ENCODE data around the gene TIMP3.

The TIMP3 gene

DNA sequence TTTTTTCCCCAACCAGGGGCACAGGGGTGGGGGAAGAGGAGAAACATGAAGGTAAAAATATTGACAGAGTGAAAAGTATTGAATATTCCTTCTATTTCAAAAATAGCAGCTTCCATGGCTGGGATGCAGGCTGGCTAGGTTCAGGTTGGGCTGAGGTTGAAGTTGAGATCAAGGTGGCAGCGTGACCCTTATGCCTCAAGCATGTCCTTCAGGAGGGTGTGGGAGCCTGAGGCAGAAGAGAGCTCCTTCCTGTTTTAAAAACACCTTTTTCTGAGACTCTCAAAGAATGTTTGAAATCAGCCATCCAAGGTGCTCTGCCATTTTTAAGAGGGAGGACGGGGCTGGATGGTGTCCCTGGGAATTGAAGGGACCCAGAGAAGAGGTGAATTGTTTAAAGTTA is 29.5 kb downstream of the TIMP3 start:
- DNase-seq: no peak

DNA sequence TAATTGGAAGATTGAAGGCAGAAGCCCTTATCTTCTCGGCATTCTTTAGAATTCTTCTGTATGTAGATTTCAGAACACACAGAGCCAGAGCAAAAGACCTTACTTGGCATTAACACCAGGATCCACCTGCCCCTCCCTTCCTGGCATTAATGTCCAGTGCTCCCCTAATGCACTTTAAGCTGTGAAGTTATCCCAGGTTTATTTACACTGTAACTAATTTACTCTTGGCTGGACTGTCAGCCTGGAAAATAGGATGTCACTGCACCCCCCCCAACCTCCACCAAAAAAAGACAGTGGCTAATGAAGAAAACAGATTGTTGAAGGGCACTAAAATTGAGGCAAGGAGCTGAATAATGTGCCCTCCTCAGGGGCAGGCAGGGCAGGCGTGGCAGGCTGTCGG is 30.1 kb downstream of the TIMP3 start:
- no peak for DNase-seq

DNA sequence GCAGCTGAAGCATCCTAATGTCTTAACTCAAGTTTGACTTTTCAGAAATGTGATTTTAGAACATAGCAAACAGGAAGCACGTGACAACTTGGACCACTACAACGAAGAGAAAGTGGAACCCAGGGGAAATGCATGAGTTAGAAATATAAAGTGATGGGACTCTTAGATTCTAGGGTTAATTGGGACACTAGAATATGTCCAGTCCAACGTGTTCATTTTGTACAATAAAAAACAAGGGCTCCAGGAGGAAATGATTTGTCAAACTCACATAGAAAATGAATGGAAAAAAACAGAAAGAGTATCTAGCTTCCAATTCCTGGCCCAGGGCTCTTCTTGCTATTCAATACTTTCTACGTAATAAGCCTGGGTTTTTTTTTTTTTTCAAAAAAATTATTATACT is 30.7 kb downstream of the TIMP3 start:
- no peak for DNase-seq

DNA sequence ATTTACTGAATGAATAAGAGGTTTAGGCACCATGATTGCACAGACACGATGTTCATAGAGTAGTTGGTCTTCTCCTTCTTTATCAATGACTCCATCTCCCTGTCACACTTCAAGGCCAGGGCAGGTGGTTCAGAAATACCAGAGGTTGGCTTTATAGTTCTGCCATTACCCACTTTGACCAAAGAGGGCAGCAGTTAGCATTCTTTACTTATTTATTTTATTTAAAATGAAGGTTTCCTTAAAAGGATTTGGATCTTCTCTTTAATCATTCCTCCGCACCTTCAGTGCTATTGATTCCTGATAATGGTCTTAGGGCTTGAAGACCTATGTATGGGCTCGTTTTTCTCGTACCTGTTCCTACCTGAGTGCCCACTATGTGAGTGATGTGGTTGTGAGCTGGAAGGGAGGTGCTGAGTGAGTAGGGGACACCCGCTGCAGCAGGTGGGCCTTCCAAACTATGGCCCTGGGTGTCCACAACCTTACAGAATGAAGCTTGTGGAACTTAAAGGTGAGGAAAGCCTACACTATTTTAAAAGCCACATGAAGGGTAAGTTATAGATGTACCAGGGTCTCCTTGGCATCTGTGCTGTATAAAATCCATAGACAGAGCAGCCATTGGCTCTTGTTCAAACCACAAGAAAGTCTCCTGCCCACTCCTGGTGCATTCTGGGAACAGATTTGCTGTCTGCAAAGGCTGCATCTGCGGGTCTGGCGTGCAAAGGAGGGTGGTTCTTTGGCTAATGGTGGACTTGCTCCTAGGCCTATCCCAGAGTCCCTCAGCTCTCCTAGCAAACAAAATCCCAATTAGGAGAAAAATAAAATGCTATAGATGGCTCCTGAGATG is 35.0 kb downstream of the TIMP3 start:
- DNase-seq: no peak

DNA sequence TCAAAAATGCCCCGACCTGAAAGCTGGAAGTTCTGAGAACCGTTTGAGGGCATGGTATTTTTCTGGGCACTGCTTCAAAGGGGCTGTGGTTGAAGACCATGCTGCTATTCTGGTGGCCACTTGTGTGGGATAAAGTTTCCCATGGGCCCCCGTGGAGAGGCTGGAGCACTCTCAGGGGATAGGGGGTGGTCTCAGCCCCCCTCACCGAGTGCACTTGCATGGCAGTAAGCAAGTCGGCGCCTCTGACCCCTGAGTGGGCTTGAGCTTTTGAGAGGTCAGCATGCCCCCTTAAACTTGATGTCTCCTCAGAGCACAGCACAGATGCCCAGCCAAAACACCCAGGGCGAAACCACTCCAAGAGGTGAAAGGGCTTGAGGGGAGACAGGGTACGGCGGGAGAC is 35.6 kb downstream of the TIMP3 start:
- no peak for DNase-seq

DNA sequence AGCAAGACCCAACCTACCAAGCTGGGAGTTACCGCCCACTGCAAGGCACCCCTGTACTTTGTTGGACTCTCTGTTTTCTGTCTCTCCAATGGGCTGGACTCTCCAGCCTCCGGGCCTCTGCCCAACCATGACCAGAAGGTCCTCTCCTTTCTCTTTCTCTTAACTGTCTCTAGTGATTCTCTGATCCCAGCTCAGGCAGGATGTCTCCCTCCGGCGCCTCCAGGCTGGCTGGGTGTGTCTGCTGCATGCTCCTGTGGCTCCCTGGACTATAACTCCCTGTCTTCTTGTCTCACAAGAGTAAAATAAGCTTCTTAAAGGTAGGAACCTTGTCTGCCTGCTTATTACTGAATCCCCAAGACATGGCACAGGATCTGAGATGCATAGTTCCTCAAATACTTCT is 36.3 kb downstream of the TIMP3 start:
- no peak for DNase-seq

DNA sequence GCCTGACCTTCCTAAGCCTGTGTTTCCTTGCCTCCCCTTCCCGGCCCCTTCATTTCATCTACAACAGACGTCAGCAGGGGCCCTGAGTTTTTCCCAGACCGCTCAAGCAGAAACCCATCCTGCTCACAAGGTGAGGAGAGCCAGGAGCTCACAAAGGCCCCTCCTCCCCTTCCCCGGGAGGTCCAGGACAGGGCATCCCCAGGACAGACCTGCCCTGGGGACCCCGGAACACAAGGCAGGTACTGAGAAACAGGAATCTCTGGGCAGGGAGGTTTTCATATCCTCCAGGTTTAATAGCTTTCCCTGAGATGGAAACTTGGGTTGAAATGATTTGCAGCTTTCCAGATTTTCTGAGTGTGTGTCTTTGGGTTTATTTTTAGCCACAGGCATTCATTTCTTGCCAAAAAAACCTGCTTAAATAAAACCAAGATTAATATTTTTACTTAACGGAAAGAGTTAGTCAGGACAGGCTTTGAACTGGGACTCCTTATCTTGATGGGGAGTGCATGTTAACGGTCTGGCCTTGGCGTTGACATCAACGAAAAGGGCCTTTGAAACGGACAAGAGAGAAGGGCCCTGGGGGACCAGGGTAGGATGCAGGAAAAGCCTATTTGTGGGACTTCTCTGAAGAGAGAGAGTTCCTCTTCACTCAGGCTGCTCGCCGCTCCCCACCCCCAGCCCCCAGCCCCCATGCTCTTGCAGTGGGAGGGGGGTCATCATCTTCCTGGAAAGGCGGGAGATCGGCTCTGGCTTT is 38.5 kb downstream of the TIMP3 start:
- no peak for DNase-seq

DNA sequence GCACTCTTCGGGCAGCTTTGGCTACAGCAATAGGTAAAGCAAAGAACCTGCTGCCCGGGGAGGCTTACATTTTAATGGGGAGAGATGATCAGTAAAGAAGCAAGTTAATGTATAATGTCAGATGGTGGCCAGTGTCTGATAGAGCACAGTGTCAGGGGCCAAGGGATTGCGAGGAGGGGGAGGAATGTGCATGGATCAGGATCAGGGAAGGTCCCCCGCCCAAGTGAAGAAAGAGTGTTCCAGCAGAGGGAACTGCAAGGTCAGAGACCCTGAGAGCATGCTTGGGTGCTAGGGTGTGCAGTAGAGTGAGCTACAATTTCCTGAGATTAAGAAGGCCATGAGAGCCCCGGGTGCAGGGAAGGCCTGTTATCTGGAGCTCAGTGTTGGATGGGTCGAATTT is 39.7 kb downstream of the TIMP3 start:
- no peak for DNase-seq

DNA sequence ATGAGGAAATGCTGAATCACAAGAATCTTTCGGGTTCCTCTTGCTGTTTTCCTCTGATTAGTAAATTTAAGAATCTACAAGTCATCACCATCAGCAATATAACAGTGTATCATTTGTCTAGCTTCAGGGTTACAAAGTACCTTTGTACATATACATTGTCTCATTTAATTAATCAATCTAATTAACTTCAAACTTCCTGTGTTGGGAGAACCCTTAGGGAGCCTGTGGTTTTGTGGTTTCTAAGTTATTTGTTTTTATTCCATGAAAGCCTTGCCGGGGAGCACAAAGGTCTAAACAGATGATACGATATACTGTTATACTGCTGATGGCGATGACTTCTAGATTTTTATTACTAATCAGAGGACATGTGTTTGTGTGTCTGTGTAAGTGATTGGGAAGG is 41.0 kb downstream of the TIMP3 start:
- no peak for DNase-seq

DNA sequence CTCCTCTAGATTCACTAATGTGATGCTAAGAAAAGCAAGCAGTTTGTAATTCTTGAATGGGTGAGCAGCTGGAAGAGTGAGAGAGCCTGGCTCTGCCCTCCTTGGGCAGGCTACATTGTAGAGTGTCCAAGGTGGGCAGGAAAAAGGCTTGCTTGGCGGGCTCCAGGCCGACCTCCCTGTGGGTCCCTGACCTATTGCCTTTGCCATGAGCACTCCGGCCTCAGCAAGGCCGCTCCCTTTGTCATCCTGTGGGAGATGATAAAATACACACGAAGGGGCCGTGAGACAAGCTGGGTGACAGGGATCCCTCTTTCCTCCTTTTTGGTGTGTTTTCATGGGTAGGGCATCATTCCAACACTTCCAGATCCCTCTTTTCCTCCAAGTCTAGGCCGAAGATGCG is 41.8 kb downstream of the TIMP3 start:
- no peak for DNase-seq

DNA sequence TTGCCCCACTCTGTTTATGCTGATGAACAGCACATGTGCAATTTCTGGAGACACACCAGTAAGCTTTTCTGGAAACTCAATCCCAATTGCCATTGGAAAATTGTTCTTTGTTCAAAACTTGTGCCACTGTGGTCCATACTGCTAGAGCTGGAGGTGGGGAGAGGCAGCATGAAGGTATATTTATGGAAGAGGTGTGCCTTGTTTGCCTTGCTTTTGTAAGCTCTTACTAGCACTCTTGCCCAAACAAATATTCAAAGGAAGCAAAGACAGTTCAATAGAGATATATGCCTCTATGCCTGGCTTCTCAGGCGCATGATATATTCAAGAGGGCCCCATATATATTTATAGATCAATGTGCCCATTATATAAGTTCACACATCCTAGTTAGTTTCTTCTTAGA is 42.7 kb downstream of the TIMP3 start:
- no peak for DNase-seq

DNA sequence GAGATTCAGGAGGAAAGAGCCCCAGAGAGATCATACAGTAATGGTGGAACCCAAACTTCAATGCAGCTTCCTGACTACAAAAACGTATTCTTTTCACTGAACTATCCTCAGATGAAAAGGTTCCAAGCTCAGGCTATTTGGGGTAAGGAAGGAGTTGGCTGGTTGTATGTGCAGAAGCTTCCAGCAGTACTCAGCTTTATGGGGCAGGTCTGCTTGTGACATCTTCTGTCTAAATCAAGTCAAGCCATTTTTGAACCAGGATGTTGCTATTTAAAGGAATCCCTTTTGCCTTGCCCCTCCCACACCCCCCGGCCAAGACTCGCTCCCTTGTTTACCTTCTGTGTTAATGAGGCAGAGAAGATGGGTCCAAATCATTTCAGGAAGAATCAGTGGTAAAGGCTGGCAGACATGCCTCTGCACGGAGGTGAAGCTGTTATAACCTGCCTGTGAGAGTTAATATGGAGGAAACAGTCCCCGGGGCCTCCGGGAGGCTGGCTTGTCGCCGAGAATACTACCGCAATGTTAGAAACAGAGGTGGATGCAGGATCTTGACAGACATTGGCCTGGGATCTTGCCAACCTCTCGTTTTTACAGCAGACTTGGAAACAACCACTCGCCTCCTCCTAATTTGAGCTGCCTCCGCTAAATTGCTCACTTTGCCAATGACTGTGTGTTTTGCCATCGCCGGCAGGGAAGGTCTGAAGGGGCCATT is 45.4 kb downstream of the TIMP3 start:
- DNase-seq: no peak

DNA sequence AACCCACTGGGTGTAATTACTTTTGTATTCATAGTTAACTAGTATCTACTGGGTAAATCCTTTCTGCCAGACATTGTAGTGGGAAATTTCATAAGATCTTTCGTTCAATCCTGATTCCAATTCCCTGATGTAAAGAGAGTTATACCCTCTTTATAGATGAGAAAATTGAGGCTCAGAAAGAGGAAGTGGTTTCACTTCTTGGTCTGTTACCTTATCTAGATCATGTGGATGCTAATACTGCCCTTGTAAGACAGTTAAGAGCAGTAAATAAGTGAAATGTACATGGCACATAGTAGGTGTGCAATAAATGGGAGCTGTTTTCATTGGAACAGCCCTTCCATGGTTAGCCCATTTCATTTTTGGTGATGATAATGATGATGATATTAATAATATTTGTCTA is 46.7 kb downstream of the TIMP3 start:
- no peak for DNase-seq

DNA sequence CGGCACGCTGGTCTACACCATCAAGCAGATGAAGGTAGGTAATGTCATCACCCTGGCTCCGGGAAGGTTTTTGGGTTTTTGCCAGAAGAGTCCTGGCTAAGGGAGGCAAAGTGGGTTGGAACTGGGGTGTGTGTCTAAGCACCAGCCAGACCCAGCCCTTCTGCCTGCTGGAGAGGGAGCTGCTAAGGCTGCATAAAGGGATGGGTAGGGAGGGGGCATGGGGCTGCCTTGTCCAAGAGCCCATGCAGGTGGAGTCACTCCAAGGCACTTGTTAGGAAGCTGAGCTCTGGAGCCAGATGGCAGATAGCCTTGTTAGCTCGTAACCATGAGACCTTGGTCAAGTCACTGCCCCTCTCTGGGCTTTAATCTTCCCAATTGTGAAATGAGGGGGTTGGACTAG is 48.0 kb downstream of the TIMP3 start:
- no peak for DNase-seq

DNA sequence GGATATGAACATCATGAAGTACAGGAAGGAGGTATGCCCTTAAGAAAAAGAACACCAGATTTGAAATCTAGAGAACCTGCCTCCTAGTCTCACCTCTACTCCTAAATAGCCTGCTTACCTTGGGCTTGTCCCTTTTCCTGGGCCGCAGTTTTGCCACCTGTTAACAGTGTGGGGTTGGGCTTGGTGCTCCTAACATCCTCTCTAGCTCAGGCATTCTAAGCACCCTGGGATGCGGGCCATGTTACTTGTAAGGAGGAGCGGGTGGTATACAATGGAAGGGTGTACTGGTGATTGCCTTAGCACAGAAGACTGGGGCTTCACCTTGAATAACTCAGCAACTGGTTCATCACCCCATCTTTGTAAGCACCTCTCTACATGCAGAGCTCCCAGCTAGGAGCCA is 48.7 kb downstream of the TIMP3 start:
- no peak for DNase-seq

DNA sequence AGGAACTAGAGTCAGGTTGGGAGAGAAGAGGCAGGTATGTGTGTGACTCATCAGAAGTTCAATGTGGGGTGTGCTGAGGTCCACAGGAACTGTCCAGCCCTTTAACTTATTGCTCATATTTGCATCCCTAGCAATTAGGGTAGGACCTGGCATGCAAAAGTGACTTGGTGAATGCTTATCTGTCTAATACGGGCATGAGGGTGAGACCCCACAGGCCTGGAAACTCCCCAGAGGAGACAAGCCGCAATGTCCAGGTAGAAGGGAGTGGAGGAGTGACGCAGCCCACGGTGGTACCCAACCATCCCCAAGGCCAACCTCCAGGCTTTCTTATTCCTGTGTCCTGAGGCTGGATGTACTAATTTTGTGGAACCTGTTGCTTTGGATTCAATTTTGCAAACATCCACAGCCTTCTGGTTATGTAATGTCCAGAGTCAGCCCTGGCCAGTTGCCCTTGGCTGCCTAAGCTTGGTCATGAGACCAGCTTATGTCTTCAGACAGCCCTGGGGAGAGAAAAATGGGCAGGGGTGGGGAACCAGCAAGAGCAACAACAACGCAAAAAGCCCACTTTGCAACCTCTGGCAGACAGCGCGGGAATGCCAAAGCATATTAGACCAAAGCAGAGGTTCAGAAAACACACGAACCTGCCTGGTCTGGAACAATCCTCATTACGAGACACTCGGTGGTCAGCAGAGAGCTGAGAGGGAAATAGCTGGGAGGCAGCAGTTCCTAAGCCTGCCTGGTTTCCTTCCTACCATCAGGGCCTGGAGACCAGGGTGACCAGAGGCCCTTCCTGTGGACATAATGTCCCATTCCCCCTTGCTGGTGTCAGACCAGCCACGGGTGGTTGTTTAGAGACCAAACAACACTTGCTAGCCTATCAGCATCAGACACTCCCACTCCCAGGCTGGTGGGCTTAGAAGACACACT is 49.3 kb downstream of the TIMP3 start:
- DNase-seq: no peak

DNA sequence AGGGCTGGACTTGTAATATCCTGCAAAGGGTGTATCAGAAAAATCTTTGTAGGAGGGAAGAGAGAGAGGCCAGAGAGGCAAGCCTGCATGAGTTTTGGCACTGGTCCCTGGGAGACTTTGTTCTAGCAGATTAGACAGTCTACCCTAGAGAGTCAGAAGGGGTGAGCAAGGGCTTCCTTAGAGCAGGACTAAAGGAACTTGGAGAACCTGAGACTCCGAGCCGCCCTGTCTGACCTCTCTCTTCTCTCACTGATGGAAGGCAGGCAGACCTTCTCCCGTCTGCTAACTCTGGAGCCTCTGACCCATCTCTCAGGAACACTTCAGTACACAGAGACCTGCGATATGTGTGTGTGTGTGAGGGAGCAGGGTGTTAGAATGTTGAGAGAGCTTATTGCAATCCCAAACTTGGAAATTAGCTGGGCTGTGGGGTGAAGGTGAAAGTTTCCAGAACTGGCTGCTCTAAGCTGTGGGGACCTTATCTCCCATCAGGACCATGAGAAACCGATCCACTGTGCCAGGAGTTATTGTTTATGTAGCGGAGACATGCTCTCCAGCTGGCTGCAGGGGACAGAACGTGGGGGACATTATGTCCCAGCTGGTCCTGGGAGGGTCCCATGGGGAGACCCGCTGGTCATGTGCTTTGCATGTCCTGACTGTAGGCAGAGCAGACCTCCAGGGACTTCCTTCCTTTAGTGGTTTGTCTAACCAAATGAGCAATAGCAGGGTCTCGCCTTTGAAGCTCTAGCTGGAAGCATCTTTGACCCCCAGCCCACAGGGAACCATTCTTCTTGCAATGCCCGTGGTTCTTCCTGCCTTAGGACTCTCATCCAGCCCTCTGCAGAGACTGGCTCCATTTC is 51.1 kb downstream of the TIMP3 start:
- no peak for DNase-seq

DNA sequence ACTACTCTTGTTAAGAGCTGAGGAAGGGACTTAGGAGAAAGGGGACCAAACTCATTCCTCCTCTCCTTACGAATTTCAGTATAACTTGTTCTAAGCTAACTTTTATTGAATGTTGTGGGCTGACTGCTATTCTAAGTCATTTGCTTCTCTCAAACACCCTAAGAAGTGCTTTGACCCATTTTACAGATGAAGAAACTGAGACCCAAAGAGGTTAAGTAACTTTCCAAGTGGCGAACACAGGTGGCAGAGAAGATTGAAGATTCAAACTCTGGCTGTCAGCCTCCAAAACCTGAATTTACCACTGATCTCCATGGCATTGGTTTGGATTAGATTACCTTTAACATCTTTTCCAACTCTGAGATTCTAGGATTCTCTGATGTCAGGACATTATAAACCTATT is 52.2 kb downstream of the TIMP3 start:
- DNase-seq: no peak

DNA sequence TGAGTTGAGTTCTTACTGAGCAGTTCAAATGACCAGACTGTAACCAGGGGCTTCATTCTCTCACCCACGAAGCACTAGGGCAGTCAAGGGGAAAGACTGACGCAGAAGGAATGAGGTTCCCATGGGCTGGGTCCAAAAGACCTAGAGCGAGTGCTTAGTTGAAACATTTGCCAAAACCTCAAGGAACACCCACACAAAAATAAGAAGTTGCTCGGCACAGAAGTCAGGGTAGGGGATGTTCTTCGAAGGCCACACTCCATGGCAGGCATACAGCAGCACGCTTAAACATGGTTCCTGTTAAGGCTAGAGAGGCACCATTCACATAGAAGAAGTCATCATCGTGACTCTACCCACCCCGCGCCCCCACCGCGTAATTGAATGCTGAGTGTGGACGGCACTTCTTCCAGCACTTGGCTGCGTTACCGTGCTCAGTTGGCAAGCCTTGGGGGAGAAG is 52.9 kb downstream of the TIMP3 start:
- no peak for DNase-seq

DNA sequence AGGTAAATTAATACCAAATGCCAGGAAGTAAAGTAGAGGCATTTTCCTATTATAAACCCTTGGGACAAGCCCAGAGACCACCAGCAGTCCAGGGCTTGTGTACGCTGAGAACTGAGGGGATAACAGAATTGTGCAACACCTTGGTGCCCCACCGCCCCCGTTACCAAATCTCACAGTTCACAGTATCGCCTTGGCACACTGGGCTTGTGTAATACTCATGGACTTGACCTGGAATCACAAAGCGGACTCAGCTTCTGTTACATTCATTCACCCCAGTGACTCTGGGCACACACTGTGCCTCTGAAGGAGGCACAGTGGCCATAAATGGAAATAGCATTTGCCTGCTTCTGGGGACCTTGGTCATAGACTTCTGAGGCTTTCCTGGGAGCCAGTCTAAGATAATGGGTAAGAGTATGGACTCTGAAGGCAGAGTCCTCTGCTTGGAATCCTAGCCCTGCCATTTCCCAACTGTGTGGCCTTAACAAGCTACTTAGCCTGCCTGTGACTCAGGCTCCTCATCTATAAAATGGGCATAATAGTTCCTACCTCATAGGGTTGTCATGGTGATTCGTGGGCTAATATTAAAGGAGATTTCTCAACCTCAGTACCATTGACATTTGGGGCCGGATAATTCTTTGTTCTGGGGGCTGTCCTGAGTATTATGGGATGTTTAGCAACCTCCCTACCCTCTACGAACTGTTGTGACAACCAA is 53.7 kb downstream of the TIMP3 start:
- no peak for DNase-seq

DNA sequence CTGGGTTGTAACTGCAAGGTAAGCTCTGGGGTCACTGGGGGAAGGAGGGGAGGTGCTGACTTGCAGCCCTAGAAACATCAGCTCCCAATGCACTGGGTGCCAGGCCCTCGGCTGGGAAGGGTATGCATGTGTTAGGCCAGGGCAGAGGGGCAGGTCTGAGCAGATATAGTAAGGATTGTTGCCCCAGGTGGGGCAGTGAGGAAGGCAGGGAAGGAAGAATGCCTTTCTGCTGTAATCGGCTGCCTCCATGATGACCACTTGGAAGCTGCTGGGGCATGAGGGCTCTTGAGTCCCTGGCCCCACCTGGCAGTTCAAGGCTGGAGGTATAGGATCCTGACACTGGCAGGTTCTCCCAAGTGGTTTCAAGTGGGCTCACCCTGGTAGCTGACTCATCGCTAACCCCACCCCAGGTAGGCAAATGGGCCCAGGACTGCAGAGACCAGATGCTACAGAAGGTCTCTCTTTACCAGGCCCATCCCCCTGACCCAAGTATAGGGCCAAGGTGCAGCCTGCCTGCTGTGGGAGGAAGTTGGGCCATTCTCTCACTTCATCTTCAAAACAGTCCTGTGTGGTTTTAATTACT is 56.7 kb downstream of the TIMP3 start:
- no peak for DNase-seq
